Fibroblast of skin of left quadriceps (primary cell): Measurements from ENCODE around the gene COL16A1.
A peak's percentile ranks its signal among the peaks of the same experiment; 100 is the strongest.
"Not testable (repeated sequence)": the region's sequence is repeated elsewhere in the genome, so short reads cannot be mapped to it uniquely, and the experiment has no call there.

Source experiments
- DNase-seq, 2 experiments: peaks; one replicate each; pipeline ENCODE4 v3.0.0-alpha.2; 2013; ENCODE audit warnings: low read depth in 2 of 2

The COL16A1 gene

DNA sequence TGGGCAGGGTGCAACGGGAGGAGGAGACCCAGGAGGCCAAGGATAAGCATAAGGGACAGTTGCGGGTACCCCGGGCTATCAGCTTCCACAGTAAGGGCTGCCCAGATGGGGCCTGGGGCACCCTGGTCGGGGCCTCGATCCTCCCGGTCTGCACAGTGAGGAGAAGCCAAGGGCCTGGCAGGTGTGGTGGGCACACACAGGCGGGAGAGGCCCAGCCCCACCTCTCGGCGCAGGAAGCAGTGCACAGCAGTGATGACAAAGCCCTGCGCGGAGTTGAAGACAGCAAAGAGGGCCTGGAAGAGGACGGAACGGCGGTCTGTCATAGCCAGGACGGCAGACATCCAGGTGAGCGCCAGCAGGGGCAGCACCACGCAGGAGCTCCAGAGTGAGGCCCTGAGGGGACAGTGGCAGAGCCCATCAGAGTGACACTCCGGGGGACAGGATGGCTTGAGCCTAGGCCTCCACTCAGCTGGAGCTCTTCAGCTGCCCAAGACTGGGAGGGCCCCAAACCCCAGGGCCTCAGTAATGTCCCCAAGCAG is 29.0 kb upstream of the COL16A1 start:
- DNase-seq: no peak

DNA sequence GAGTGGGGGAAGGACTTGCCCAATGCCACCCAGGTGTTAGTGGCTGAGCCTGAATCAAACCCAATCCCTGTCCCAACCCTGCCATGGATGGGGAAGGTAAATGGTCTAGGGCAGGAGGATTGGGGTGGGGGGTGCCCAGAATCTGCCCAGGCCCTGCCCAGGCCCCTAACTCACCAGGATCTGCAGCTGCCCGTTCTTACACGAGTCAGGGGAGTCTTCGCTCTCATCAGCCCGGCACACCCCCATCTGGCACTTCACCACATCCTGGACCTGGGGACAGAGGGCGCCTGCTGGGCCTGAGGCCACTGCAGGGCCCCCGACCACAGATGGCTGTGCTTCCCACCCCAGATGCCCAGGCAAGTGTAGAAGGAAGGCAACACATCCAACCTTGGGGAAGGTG is 28.5 kb upstream of the COL16A1 start:
- no peak for DNase-seq

DNA sequence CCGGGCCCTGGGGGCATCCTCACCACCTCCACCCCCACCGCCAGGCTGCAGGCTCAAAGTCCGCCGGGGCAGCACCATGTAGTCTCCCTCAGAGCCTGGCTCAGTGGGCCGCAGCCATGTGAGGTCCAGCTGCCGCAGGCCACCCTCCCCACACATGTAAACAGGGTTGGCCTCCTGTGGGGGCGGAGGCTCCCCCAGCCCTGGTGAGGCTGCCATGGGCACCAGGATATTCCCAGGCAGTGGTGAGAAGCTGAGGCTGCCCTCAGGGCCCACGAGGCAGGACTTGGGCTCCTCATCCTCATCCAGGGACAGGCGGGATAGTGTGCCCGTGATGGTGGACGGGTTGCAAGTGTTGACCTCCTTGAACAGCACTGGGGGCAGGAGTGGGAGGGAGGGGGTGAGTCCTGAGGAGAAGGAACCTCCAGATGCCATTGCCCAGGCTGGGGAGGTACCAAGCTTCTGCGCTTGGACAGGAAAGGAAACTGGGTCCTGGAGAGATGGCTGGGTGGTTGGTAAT is 27.3 kb upstream of the COL16A1 start:
- no peak for DNase-seq

DNA sequence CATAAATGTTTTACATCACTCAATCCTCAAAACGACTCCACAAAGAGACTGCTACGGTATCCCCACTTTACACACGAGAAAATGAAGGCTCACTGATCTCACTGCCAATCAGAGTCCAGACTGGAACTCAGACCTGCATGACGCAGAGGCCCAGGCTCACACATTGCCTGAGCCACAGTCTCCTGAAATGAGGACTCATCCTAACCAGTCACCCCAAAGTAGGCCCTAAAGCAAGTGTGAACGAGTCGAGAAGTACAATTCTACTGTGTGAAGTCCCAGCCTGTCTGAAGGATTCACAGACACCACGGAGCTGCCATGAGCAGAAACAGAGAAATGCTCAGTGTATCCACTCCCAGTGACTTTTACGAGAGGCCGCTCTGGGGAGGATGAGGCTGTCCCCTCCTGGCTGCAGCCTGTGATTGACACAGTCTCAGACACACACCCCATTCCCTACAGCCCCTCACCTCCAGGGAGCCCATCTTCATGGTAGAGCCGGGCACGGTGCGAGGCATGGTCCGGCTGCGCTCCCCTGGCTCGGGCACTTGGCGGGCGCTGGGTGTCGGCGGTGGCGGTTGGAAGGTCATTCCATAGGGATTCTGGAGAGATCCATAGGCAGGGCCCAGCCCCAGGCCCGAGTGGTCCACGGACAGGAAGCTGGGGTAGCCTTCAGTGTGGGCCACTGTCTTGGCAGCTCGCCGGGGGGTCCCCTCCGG is 26.7 kb upstream of the COL16A1 start:
- no peak for DNase-seq

DNA sequence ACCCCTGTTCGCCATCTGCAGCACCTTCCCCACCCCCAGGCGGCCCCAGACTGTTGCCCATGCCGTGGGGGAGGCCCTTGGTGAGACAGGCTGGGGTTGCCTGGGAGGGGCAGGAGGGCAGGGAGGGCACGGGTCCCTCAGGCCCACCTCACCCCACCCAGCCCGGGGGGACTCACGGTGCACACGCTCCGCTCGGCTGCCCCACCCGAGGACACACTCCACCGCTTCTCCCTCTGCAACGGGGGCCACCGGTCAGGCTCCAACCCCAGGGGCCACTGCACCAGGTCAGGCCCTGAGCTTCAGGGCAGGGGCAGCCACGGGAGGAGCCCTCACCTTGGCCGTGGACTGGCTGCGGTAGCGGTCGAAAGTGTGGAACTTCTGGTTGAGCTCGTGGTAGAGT is 24.0 kb upstream of the COL16A1 start:
- no peak for DNase-seq

DNA sequence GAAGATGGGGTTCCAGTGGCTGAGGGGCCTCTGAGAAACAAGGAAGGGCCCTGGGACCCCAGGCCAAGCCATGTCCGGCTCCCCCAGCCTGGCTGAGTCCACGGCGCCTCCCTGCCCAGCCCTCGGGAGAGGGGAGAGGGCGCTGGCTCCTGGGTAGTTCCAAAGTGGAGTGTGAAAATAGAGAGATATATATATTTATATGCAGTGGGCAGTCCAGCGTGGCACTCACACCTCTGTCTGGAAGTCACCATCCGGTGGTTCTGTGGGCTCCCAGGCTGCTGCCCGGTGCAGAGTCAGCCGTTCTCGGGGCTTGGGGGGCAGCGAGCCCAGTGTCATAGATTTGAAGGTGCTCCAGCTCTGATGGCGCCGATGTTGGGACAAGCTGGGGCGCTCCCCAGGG is 23.4 kb upstream of the COL16A1 start:
- DNase-seq: no peak

DNA sequence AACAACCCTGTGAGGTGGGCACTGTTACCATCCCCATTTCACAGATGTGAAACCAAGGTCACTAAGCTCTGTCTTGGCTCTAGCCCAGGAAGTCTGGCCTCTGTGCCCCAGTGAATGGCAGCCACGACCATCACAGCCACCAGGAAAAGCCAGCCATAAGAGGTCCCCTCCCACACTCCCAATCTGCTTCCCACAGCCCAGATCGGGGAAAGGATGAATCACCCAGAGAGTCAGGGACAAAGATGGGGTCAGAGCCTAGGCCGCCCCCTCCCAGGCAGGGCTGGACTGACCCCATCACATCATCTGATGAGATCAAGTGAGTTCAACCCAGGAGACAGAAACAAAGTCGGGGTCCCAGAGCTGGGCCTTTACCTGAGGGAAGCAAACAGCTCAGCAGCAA is 22.9 kb upstream of the COL16A1 start:
- DNase-seq: no peak

DNA sequence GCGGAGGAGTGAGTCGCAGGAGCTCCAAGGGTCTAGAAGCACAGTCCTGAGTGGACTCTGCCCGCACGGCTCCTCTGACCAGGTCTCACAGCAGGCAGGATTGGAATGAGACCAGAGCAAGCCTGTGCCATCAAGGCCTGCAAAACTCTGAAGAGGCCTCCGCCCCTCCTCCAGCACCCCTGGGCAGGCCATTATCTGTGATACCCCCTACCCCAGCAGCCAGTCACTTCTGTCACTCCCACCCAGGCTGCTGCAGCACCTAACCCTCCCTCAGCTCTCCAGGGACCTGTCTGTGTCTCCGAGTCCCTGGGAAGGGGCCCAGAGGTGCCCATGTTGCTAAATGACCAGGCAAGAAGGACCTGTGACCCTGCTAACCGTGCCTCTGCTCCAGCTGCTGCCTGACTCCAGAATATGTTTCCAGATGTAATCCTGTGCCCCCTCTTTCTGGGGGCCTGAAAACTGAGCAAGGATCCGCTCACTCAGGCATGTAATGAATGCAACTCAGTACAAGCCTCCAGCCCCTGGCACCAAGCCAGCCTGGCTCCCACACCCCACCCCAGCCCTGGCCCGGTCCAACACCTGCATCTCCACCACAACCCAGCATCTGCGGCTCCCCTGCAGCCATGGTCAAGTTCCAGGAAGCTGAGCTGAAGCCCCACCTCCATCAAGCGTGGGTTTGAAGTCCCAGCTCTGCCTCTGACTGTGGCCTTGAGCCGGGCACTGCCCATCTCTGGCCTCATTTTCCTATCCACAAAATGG is 22.1 kb upstream of the COL16A1 start:
- no peak for DNase-seq

DNA sequence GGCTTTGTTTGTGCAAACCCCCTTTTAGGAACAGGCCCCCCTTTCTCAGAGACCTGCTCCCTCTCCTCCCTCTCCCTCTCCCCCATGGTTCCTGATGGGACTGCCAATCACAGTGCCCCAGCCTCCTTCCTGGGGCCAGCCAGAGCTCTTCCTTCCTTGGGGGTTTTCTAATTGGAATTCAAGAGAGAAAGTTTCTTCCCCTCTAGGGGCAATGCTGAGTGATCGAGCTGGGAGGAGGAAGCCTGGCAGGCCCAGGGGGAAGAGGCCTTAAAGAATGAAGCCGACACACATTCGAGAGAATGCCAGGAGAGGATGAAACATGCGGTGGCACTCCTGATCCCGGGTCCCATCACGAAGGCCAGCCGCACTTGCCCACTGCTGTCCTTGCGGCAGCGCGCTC is 21.3 kb upstream of the COL16A1 start:
- no peak for DNase-seq

DNA sequence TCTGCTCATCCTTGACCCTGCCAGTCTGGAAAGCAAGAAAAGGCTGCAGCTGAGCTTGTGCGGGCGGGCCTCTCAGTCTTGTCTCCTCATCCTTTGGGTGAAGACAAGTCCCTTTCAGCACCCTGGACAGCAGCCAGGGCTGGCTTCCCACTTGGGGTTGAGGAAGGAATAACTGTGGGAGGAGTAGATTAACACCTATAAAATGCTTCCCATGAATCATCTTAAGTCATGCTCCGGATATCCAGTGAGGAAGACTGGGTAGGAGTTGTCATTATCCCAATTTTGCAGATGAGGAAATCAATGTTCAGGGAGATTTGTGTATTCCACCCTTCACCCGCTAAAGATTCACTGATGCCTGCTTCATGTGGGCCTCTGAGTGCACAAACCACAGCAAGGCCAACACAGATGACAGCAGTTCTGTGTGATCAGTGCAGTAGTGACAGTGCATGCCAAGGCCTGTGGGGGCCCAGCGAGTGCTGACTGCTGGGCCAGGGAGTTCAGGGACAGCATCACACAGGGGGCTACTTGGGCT is 20.1 kb upstream of the COL16A1 start:
- DNase-seq: peak; percentile 66 to 69

DNA sequence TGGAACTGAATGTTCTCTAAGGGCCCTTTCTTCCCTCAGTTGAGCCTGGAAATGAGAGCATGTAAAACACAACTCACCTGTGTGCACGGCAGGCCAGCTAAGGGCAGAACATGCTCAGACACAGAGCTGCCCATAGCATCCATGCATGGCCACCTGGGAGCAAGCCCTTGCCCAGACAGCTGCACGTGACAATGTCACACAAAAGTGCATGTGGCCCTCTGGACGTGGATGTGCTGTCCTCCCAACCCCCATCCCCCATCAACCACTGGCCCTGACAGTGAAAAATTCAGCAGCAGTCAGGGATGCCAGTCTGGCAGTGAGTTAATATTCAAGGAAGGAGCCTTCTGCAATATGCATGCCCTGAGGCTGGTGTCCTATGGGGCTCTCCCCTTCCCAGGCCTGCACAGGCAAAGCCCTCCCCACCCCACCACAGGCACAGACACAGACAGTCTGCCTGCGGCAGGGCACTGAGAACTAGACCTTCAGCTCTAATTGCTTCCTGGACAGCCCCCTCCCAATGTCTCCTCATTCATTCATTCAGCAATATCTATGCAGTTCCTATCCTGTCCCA is 14.6 kb upstream of the COL16A1 start:
- no peak for DNase-seq

DNA sequence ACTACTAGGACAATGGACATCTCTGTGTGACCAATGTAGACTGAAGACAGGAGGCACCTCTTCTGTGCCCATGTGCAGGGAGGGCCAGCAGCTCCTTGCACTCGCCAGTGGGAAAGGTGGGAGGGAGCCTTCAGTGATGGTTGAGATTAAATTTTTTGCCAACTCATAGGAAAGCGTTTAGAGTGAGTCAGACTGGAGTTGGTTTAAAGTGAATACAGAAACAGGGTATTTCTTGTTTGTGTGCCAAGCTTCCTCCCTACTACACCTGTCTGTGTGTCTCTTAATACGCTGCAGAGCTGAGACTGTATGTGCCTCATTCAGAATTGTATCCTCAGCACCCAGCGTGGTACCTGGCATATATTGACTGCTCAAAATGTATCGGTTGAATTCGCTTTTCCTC is 13.5 kb upstream of the COL16A1 start:
- DNase-seq: no peak

DNA sequence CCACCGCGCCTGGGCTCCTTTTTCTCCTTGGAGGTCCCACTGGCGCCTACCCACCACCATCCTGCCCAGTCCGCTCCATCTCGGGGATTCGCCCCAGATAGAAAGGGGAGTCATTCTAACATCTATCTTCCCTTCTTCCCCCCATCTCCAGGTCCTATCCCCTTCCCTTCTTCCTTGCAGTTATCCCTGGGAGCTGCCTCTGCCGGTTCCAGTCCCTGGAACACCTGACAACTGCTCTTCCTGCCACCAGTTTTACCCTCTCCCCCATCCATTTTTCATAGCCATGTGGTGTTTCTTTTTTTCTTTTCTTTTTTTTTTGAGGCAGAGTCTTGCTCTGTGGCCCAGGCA is 12.0 kb upstream of the COL16A1 start:
- no peak for DNase-seq

DNA sequence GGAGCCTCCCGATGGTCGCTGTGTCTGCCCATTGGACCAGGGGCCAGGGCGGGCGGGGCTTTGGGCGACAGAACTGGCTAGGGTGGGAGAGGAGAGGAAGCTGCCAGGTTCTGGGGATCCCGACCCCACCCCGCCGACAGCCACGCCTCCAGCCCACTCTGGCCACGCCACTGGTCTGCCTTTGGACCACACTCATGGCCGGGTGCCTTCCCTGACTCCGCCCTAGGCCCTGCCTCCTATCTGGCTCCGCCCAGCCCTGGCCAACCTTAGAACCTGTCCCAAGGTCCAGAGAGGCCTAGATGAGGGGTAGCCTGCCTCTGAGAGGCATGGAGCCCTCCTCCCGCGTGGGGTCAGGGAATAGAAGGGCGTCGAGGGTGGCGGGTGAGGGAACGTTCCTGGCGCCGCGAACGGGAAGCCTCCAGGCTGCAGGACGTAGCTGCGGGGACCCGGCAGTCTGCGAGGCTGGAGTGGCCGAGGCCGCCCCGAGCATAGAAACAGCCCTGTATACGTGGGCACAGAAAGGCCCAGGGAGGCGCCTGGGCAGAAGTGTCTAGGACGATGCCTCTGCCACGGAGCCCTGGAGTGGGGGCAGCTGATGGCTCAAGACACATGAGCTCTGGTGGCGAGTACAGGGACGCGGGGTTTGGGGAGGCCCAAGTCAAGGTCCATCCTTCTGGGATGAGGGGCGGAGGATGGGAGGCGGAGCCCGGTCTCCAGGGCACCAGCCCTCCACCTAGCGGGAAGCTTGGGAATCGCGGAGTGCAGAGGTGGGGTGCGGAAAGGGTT is 11.5 kb upstream of the COL16A1 start:
- peak; percentile 69 to 72 for DNase-seq

DNA sequence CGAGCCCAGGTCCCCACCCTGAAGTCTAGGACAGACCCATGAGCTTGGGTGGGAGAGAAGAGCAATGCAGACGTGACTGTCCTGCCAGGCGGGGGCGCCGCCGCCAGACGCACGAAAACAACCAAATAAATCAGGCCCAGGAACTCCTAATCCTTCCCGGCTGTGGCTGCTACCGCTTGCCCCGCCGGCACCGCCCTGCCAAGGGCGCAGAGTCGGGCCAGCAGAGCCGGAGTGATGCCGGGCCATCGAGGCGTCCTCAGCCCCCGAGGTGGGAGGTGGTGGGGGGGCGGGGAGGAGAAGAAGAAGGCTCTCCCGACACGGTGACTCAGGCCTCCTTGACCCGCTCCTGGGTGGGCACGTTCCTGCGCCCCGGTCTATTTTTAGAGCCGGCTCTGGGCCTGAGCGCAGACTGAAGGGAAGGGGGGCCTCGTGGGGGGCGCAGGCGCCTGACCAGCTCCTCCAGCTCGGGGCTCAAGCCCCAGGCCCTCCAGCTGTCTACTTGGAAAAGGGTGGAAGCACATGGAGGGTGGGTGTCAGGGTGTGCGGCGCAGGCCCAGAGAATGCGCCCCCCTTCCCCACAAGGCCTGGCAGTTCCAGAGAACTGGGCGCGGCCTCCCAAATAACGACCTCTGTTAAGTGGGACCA is 10.7 kb upstream of the COL16A1 start:
- peak; percentile 59 to 62 for DNase-seq

DNA sequence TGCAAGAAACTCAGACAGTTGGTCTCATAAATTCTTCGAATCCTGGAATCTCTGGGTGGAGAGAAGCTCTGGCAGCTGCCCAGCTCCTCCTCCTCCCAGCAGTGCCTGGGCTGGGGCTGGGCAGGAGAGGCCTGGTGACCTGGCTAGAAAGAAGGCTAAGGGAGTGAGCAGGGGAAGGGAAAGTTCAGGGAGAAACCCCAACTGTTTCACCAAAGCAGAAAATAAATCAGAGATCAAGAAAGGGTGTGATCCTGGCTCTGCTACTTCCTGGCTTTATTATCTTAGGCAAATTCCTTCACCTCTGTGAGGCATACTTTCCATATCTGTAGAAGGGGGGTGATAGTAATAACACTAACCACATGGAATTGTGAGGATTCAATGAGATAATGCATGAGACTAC is 8.8 kb upstream of the COL16A1 start:
- peak; percentile 82 to 84 for DNase-seq

DNA sequence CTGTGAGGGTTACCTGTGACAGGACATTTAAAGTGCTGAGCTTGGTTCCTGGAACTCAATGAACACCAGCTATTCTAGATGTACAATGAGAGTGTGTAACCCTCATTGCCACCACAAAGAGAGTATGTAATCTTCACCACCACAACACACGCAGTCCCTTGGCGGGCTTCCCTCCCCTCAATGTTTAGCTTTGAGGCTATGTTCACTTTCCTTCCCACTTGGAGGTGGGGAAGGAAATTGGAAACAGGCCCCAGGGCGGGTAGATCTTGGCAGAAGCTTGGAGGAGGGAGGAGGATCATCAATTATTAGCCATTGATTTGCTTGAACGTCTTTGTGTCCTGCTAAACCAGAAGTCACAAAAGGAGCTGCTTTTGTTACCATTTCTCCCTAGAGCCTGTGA is 8.3 kb upstream of the COL16A1 start:
- DNase-seq: peak; percentile 80 to 81

DNA sequence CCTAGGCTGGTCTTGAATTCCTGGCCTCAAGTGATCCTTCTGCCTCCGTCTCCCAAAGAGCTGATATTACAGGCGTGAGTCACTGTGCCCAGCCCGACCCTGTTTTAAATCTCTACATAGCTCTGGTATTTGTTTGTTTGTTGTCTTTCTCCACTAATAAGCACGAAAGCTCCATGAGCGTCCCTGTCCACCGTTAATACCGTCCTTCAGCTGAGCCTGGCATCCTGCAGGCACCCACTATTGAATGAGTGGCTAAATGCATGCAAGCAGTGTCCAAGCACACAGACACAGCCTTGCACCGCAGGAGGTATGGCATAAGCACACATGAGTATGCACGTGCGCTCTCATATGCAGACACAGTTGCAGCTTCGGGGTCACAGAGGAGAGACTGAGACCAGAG is 4.5 kb upstream of the COL16A1 start:
- no peak for DNase-seq

DNA sequence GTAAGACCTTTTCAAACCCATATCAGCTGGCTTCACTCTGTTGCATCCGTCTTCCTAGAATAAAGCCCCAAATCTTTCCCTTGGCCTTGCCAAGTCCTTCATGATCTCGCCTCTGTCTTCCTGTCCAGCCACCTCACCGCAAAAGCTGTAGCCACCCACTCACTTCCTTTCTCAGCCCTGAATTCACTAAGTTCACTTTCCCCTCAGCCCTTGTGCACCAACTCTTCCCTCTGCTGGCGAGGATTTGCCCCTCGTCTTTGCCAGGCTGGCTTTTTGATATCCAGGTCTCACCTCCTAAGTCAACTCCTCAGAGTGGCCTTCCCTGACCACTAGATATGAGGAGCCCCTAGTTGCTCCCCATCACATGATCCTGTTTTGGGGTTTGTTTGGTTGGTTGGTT is 3.9 kb upstream of the COL16A1 start:
- DNase-seq: no peak

DNA sequence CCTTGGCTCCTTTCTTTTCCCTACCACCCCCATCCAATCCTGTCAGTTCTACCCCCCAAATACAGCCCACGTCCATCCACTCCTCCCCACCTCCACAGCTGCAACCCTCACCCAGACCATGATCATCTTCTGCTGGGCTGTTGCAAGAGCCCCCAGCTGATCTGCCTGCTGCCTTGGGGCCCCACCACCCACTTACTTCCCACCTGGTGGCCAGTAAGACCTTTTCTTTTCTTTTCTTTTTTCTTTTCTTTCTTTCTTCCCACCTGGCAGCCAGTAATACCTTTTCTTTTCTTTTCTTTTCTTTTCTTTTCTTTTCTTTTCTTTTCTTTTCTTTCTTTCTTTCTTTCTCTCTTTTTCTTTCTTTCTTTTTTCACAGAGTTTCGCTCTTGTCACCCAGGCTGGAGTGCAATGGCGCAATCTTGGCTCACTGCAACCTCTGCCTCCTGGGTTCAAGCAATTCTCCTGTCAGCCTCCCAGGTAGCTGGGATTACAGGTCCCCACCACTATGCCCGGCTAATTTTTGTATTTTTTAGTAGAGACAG is 3.3 kb upstream of the COL16A1 start:
- DNase-seq: not testable (repeated sequence)
